ENCODE measurements around the gene ARHGEF2. TPM values are rescaled to one million over a fixed set of nuclear protein-coding genes. Genes with fewer than 3 reads are reported as not detected.

Gene ARHGEF2
- total and polyA plus RNA-seq, 9 of the 15 experiments (the other 6 are each of a cell fraction or from before 2014, with no cell fraction given), result 7.1 to 162 (median 62.2) TPM

DNA sequence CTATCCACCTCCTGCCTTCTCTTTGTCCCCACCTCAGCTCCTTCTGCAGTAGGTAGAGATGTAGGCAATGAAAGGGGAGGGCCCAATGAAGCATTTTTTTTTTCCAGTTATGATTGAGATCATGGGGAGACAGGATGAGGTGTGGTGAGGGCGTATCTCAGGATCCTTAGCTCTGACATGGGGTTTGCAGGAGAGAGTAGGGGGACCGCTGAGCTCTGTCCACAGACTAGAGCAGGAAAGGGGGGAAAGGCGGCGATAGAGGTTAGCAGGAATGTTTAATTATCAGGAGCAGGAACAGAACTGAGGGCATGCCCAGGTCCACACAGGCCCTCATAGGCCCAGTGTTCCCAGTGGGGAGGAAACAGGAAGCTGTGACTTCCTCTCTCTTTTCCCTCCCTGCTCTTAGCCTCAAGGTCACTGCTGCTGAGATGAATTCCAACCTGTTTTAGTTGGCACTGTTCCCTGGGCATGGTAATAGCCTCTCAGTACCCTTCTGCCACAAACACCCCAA, 37.8 kb downstream of the ARHGEF2 start (continued):
- TF ChIP-seq, protein P1, sequence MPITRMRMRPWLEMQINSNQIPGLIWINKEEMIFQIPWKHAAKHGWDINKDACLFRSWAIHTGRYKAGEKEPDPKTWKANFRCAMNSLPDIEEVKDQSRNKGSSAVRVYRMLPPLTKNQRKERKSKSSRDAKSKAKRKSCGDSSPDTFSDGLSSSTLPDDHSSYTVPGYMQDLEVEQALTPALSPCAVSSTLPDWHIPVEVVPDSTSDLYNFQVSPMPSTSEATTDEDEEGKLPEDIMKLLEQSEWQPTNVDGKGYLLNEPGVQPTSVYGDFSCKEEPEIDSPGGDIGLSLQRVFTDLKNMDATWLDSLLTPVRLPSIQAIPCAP (CRISPR knock-in tag; IDR thresholded peaks at IDR 0.05; ENCODE audit: borderline replicate concordance), result no peak
- TF ChIP-seq, protein P2, sequence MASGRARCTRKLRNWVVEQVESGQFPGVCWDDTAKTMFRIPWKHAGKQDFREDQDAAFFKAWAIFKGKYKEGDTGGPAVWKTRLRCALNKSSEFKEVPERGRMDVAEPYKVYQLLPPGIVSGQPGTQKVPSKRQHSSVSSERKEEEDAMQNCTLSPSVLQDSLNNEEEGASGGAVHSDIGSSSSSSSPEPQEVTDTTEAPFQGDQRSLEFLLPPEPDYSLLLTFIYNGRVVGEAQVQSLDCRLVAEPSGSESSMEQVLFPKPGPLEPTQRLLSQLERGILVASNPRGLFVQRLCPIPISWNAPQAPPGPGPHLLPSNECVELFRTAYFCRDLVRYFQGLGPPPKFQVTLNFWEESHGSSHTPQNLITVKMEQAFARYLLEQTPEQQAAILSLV (tag; IDR thresholded peaks at IDR 0.05), result 0 out of 2 replicates have a peak, but pooled peaks have one; percentile 44
- TF ChIP-seq KDM5B (IDR thresholded peaks at IDR 0.05; ENCODE audit: insufficient replicate concordance, low read depth, low read length) (no peak), CHD1 (IDR thresholded peaks at IDR 0.05; ENCODE audit: low read length) (no peak), SNRNP70 (optimal IDR thresholded peaks at IDR 0.05; ENCODE audit: low read depth, low read length) (no peak), ZFX (CRISPR knock-in tag; IDR thresholded peaks at IDR 0.05) (peak; percentile 76), RBFOX2 (IDR thresholded peaks at IDR 0.05; ENCODE audit: low read depth, low read length) (no peak), CCAR2 (IDR thresholded peaks at IDR 0.05; ENCODE audit: low read depth, low read length) (no peak), FOXK2 (conservative IDR thresholded peaks at IDR 0.05 in 1 of 2, IDR thresholded peaks at IDR 0.05 in 1 of 2; ENCODE audit: low read depth in 2 of 2) (no peak), ZNF124 (CRISPR knock-in tag; IDR thresholded peaks at IDR 0.05) (no peak), NONO (IDR thresholded peaks at IDR 0.05; ENCODE audit: low read depth in 2 of 2, low read length in 1 of 2) (no peak), KLF6 (CRISPR knock-in tag; IDR thresholded peaks at IDR 0.05; ENCODE audit: borderline replicate concordance) (peak; percentile 27; the same call in 1 of the 2 replicates), ZNF146 (CRISPR knock-in tag; IDR thresholded peaks at IDR 0.05; ENCODE audit: unreplicated experiment) (no peak), XRCC5 (IDR thresholded peaks at IDR 0.05; ENCODE audit: low read depth, low read length) (no peak), ZNF589 (CRISPR knock-in tag; IDR thresholded peaks at IDR 0.05; ENCODE audit: low read depth) (0 out of 2 replicates have a peak, but pooled peaks have one; percentile 41), OTX1 (CRISPR knock-in tag; IDR thresholded peaks at IDR 0.05) (0 out of 2 replicates have a peak, but pooled peaks have one; percentile 46), TAF7 (tag; IDR thresholded peaks at IDR 0.05) (0 out of 2 replicates have a peak, but pooled peaks have one; percentile 9), ZFP36 (IDR thresholded peaks at IDR 0.05; ENCODE audit: low read depth, low read length, partially characterized antibody) (no peak)
- TF ChIP-seq, protein P3, sequence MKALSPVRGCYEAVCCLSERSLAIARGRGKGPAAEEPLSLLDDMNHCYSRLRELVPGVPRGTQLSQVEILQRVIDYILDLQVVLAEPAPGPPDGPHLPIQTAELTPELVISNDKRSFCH (CRISPR knock-in tag; IDR thresholded peaks at IDR 0.05), result no peak
- TF ChIP-seq, protein P3 (tag; IDR thresholded peaks at IDR 0.05), result no peak; the same call in 1 of the 2 replicates
- TF ChIP-seq, protein P4, sequence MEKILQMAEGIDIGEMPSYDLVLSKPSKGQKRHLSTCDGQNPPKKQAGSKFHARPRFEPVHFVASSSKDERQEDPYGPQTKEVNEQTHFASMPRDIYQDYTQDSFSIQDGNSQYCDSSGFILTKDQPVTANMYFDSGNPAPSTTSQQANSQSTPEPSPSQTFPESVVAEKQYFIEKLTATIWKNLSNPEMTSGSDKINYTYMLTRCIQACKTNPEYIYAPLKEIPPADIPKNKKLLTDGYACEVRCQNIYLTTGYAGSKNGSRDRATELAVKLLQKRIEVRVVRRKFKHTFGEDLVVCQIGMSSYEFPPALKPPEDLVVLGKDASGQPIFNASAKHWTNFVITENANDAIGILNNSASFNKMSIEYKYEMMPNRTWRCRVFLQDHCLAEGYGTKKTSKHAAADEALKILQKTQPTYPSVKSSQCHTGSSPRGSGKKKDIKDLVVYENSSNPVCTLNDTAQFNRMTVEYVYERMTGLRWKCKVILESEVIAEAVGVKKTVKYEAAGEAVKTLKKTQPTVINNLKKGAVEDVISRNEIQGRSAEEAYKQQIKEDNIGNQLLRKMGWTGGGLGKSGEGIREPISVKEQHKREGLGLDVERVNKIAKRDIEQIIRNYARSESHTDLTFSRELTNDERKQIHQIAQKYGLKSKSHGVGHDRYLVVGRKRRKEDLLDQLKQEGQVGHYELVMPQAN (IDR thresholded peaks at IDR 0.05; ENCODE audit: borderline replicate concordance), result 0 out of 2 replicates have a peak, but pooled peaks have one; percentile 19
- TF ChIP-seq, protein P5, sequence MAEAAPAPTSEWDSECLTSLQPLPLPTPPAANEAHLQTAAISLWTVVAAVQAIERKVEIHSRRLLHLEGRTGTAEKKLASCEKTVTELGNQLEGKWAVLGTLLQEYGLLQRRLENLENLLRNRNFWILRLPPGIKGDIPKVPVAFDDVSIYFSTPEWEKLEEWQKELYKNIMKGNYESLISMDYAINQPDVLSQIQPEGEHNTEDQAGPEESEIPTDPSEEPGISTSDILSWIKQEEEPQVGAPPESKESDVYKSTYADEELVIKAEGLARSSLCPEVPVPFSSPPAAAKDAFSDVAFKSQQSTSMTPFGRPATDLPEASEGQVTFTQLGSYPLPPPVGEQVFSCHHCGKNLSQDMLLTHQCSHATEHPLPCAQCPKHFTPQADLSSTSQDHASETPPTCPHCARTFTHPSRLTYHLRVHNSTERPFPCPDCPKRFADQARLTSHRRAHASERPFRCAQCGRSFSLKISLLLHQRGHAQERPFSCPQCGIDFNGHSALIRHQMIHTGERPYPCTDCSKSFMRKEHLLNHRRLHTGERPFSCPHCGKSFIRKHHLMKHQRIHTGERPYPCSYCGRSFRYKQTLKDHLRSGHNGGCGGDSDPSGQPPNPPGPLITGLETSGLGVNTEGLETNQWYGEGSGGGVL (CRISPR knock-in tag; IDR thresholded peaks at IDR 0.05), result no peak

All from K562 (cell line).